CD14-positive monocyte (primary cell): ENCODE data around the gene MTCH1. TPM values are rescaled to one million over a fixed set of nuclear protein-coding genes. Genes with fewer than 3 reads are reported as not detected.

Experiments used
- DNase-seq, 3 donors: peaks; one replicate each; pipeline ENCODE4 v3.0.0-alpha.2; 2011 to 2022
- H2AFZ ChIP-seq: 2 replicates; pipeline ENCODE4 v1.6.0; 2012; ENCODE audit warnings: mild to moderate bottlenecking, low read depth, low read length, inconsistent platforms; ENCODE audit not compliant: insufficient read depth, poor library complexity, severe bottlenecking
- H3K27ac ChIP-seq, 2 donors: 1 replicate in 1 of 2; 2 replicates in 1 of 2; pipeline ENCODE4 v1.5.1; 2012 to 2013; ENCODE audit warnings: low read length in 2 of 2, control low read depth in 1 of 2, inconsistent platforms in 1 of 2, low read depth in 1 of 2, mild to moderate bottlenecking in 1 of 2
- H3K27me3 ChIP-seq, 2 donors: one replicate each; pipeline versions ENCODE4 v1.6.0 to v1.6.1; 2011 to 2013; ENCODE audit warnings: low read length in 2 of 2; ENCODE audit not compliant: control insufficient read depth in 2 of 2, insufficient read depth in 2 of 2
- H3K36me3 ChIP-seq, 2 donors: replicated peaks in 1 of 2; 1 replicate in 1 of 2; 2 replicates in 1 of 2; pipeline versions ENCODE4 v1.5.1 to v1.6.1; 2012 to 2013; ENCODE audit warnings: low read length in 2 of 2, control low read depth in 1 of 2, inconsistent platforms in 1 of 2, mild to moderate bottlenecking in 1 of 2; ENCODE audit not compliant: insufficient read depth in 2 of 2, control insufficient read depth in 1 of 2
- H3K4me1 ChIP-seq, 2 donors: 1 replicate in 1 of 2; 2 replicates in 1 of 2; pipeline versions ENCODE4 v1.5.1 to v1.6.1; 2012 to 2013; ENCODE audit warnings: low read length in 2 of 2, control low read depth in 1 of 2, inconsistent platforms in 1 of 2, mild to moderate bottlenecking in 1 of 2, moderate library complexity in 1 of 2; ENCODE audit not compliant: insufficient read depth in 2 of 2, control insufficient read depth in 1 of 2
- H3K4me2 ChIP-seq: replicated peaks from 2 replicates; pipeline ENCODE3; 2012; ENCODE audit warnings: low read length, moderate library complexity, mild to moderate bottlenecking; ENCODE audit not compliant: poor library complexity, severe bottlenecking; ENCODE audit errors: extremely low read depth
- H3K4me3 ChIP-seq, 3 experiments: fragments of 200-600 bp in 1 of 3; sonication (generic) in 1 of 3; replicated peaks in 1 of 3; 1 replicate in 2 of 3; 2 replicates in 1 of 3; pipeline ENCODE4 v1.5.1; 2011 to 2013; ENCODE audit warnings: low read length in 3 of 3, mild to moderate bottlenecking in 3 of 3, control low read depth in 2 of 3, low read depth in 2 of 3, inconsistent platforms in 1 of 3, moderate library complexity in 1 of 3
- H3K79me2 ChIP-seq: 2 replicates; pipeline ENCODE4 v1.6.0; 2012; ENCODE audit warnings: mild to moderate bottlenecking, control low read depth, inconsistent platforms, low read length, moderate library complexity; ENCODE audit not compliant: insufficient read depth
- H3K9ac ChIP-seq: 2 replicates; pipeline ENCODE4 v1.6.0; 2017; ENCODE audit warnings: low read length, mild to moderate bottlenecking; ENCODE audit not compliant: insufficient read depth, poor library complexity, severe bottlenecking
- H3K9me3 ChIP-seq, 2 donors: replicated peaks in 1 of 2; 1 replicate in 1 of 2; 2 replicates in 1 of 2; pipeline versions ENCODE4 v1.5.1 to v1.6.1; 2012 to 2013; ENCODE audit warnings: low read length in 2 of 2, control low read depth in 1 of 2; ENCODE audit not compliant: control insufficient read depth in 1 of 2, insufficient read depth in 1 of 2
- H4K20me1 ChIP-seq: 2 replicates; pipeline ENCODE4 v1.6.0; 2012; ENCODE audit warnings: mild to moderate bottlenecking, low read length, control low read depth, moderate library complexity; ENCODE audit not compliant: insufficient read depth
- H3K27ac Mint-ChIP-seq, 7 donors: one replicate each; pipeline ENCODE4 v1.8.0; 2020; ENCODE audit warnings: mild to moderate bottlenecking in 7 of 7, mixed read lengths in 7 of 7, moderate library complexity in 6 of 7, inconsistent platforms in 2 of 7
- H3K27me3 Mint-ChIP-seq, 3 donors: one replicate each; pipeline ENCODE4 v1.8.0; 2021 to 2022; ENCODE audit warnings: low read depth in 3 of 3, mild to moderate bottlenecking in 3 of 3, mixed read lengths in 3 of 3, moderate library complexity in 3 of 3, inconsistent platforms in 1 of 3
- H3K36me3 Mint-ChIP-seq, 2 donors: one replicate each; pipeline ENCODE4 v1.8.0; 2020; ENCODE audit warnings: mixed read lengths in 2 of 2, inconsistent platforms in 1 of 2, mild to moderate bottlenecking in 1 of 2
- H3K4me1 Mint-ChIP-seq: one replicate; pipeline ENCODE4 v1.8.0; 2020; ENCODE audit warnings: mild to moderate bottlenecking, mixed read lengths
- H3K4me3 Mint-ChIP-seq, 2 donors: one replicate each; pipeline ENCODE4 v1.8.0; 2020; ENCODE audit warnings: mild to moderate bottlenecking in 2 of 2, mixed read lengths in 2 of 2, moderate library complexity in 1 of 2
- H3K9me3 Mint-ChIP-seq, 7 donors: one replicate each; pipeline ENCODE4 v1.8.0; 2020 to 2022; ENCODE audit warnings: mixed read lengths in 7 of 7, mild to moderate bottlenecking in 6 of 7, moderate library complexity in 6 of 7, inconsistent platforms in 2 of 7
- CTCF ChIP-seq: fragments of 200-600 bp; IDR thresholded peaks from one replicate; pipeline ENCODE4 v1.8.0; 2022; ENCODE audit warnings: antibody characterized with exemption, mild to moderate bottlenecking
- WGBS: methylation state at CpG from one replicate; pipeline ENCODE4 v1.1.5; 2013; ENCODE audit warnings: missing lambda C conversion rate; ENCODE audit not compliant: insufficient coverage; 5-methylcytosine and 5-hydroxymethylcytosine counted together
- intact Hi-C, 2 donors: fragments of 100-400 bp; cut with micrococcal nuclease; formaldehyde crosslinking; loops; one replicate each; pipeline versions ENCODE4 v1.15.0 to v1.15.1; 2023
- polyA plus RNA-seq, 3 donors: library from polyadenylated mRNA; depleted of rRNA in 1 of 3; unstranded in 2 of 3; stranded (reverse) in 1 of 3; fragments of 300-500 nt in 2 of 3; fragments of >200 nt in 1 of 3; fragmentation: Illumina TruSeq in 2 of 3; gene quantifications; 1 replicate in 2 of 3; 2 replicates in 1 of 3; pipeline ENCODE4 v1.2.3, GENCODE V29; 2012 to 2021

The MTCH1 gene
- polyA plus RNA-seq, 3 donors = 111 to 118 (median 111) TPM

- Histone ChIP-seq H3K36me3 (peaks cover 82 to 85% of the 10 kb centered on the region in 2 donors), H3K9ac (no peak overlapping the region), H3K4me2 (no peak overlapping the region), H2AFZ (no peak overlapping the region), H3K27ac (peak overlapping the region in 1 of 2 donors; percentile 48), H3K9me3 (no peaks in the 10 kb centered on the region), H4K20me1 (peaks cover 87% of the 10 kb centered on the region), H3K27me3 (no peaks in the 10 kb centered on the region), H3K79me2 (peaks cover 6% of the 10 kb centered on the region), H3K4me1 (peaks cover 11 to 14% of the 10 kb centered on the region in 2 donors), H3K4me3 (no peak overlapping the region)
- peaks cover 74 to 92% of the 10 kb centered on the region in 2 donors for H3K36me3 Mint-ChIP-seq
- no peak for DNase-seq
- H3K4me1 Mint-ChIP-seq = peaks cover 8% of the 10 kb centered on the region
- peaks cover 0 to 6% (median 4%) of the 10 kb centered on the region in 7 donors for H3K9me3 Mint-ChIP-seq
- 91% methylated on average over 12 of the region's 15 CpGs for WGBS
- peak overlapping the region in 3 of 7 donors; percentile 40 to 75 (median 40) for H3K27ac Mint-ChIP-seq
- intact Hi-C loops = no loop called here
- TF ChIP-seq CTCF = no peak
- H3K4me3 Mint-ChIP-seq = no peak overlapping the region
- H3K27me3 Mint-ChIP-seq = peaks cover 0 to 2% (median 0%) of the 10 kb centered on the region in 3 donors
These were observed 41.2 kb upstream of the MTCH1 start for GRCh38 chr6:37027036-37027720.

- 85% methylated on average over 23 of the region's 24 CpGs for WGBS
- no peaks in the 10 kb centered on the region for H3K27me3 ChIP-seq
- H3K79me2 ChIP-seq = peaks cover 11% of the 10 kb centered on the region
- H3K9me3 ChIP-seq = no peaks in the 10 kb centered on the region
- Mint-ChIP-seq H3K9me3 (peaks cover 0 to 6% (median 4%) of the 10 kb centered on the region in 7 donors), H3K36me3 (peaks cover 79 to 96% of the 10 kb centered on the region in 2 donors), H3K4me1 (peaks cover 10% of the 10 kb centered on the region), H3K27ac (peak overlapping the region in 5 of 7 donors; percentile 1 to 73 (median 9)), H3K27me3 (peaks cover 0 to 2% (median 0%) of the 10 kb centered on the region in 3 donors), H3K4me3 (no peak overlapping the region)
- H3K36me3 ChIP-seq = peaks cover 82 to 85% of the 10 kb centered on the region in 2 donors
- intact Hi-C loops = no loop called here
- no peak overlapping the region for H2AFZ ChIP-seq
- no peak for DNase-seq
- no peak for TF ChIP-seq CTCF
- peak overlapping the region in 1 of 2 donors; percentile 20 for H3K27ac ChIP-seq
- peaks cover 11 to 14% of the 10 kb centered on the region in 2 donors for H3K4me1 ChIP-seq
- H3K4me3 ChIP-seq = no peak overlapping the region
- no peak overlapping the region for H3K9ac ChIP-seq
- no peak overlapping the region for H3K4me2 ChIP-seq
- peaks cover 90% of the 10 kb centered on the region for H4K20me1 ChIP-seq
These were observed 39.8 kb upstream of the MTCH1 start for GRCh38 chr6:37025621-37026466.
